Stimulated activated CD8-positive, alpha-beta memory T cell treated with anti-CD3 and anti-CD28 coated beads, Interleukin-7, amount 100 ng/mL, for 24 hours (primary cell): ENCODE measurements around the gene MRPL4.
"Not testable (repeated sequence)": the region's sequence is repeated elsewhere in the genome, so short reads cannot be mapped to it uniquely, and the experiment has no call there.

Source experiments
- DNase-seq: peaks from one replicate; pipeline ENCODE4 v3.0.0-alpha.2; 2020; ENCODE audit warnings: low read depth

Gene MRPL4

DNA sequence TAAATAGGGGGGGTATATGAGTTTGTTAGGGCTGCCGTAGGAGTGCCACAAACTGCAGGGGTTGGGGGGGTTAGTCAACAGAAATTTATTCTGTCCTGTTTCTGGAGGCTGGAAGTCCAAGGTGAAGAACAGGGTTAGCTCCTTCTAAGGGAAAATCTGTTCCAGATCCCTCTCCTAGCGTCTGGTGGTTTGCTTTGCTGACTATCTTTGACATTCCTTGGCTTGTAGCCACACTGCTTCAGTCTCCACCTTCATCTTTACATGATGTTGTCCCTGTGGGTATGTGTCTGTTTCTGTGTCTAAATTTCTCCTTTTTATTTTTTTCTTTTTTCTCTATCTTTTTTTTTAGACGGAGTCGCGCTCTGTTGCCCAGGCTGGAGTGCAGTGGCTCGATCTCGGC, 10.8 kb downstream of the MRPL4 start:
- no peak for DNase-seq

DNA sequence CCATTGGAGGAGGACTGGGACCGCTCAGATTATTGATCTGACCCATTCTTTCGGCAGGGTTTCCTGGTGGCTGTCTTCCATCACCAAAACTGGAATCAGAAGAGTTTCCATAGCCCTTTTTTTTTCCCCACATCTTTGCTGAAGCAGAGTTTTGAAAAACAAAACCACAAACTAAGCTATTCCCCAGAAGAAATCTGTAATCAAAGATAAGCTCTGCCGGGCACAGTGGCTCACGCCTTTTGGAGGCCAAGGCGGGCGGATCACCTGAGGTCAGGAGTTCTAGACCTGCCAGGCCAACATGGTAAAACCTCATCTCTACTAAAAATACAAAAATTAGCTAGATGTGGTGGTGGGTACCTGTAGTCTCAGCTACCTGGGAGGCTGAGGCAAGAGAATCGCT, 14.7 kb downstream of the MRPL4 start:
- DNase-seq, result no peak

DNA sequence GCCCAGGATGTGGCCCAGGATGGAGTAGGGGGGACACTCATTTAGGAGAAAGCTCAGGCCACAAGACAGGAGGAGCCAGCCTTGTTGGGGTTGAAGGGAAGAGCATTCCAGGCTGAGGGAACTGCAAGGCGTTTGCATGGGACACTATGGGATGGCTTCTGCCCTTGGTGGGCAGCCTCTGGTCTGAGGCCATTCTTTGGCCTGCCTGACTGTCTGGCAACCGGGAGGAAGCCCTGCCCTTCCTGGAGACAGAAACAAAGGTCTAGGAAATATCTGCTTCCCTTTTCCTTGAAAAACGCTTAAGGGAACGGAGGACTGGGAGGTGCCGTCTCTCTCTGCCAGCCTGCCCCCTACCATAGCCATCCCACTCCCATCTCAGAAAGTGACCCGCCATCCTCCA, 16.1 kb downstream of the MRPL4 start:
- no peak for DNase-seq

DNA sequence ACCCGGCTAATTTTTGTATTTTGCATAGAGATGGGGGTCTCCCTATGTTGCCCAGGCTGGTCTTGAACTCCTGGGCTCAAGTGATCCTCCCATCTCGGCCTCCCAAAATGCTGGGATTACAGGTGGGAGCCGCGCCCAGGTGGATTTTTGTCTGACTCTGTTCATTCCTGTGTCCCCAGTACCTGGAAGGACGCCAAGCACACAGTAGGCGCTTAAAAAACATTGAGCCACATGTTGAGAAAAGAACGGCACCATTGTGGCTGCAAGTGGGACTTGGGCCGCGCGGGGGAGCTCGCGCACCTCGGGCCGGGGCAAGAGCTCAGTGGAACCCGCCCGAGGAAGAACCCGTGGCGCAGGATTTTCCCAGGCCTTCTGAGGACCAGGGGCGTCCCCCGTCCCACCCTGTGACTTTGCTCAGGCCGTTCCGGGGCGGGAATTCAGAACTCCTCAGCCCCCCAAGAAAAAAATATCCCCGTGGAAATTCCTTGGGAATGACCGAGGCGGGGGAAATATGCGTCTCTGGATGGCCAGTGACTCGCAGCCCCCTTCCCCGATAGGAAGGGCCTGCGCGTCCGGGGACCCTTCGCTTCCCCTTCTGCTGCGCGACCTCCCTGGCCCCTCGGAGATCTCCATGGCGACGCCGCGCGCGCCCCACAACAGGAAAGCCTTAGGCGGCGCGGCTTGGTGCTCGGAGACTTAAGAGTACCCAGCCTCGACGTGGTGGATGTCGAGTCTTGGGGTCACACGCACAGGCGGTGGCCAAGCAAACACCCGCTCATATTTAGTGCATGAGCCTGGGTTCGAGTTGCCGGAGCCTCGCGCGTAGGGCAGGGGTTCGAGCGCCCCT, 17.5 kb downstream of the MRPL4 start:
- DNase-seq, result peak; percentile 81

DNA sequence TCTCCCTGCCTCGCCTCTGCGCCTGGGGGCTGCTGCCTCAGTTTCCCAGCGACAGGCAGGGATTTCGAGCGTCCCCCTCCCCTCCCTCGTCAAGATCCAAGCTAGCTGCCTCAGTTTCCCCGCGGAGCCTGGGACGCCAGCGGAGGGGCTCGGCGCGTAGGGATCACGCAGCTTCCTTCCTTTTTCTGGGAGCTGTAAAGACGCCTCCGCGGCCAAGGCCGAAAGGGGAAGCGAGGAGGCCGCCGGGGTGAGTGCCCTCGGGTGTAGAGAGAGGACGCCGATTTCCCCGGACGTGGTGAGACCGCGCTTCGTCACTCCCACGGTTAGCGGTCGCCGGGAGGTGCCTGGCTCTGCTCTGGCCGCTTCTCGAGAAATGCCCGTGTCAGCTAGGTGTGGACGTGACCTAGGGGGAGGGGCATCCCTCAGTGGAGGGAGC, 18.2 kb downstream of the MRPL4 start:
- peak; percentile 54 for DNase-seq

- DNase-seq, result peak; percentile 43
Observed at GRCh38 chr19:10270616-10271394, 18.8 kb downstream of the MRPL4 start, which contains the start of gene ICAM1. Gene ICAM1, plus strand, starts transcription at chr19:10271120. Its CDS starts 40 bp downstream, at chr19:10271160.

DNA sequence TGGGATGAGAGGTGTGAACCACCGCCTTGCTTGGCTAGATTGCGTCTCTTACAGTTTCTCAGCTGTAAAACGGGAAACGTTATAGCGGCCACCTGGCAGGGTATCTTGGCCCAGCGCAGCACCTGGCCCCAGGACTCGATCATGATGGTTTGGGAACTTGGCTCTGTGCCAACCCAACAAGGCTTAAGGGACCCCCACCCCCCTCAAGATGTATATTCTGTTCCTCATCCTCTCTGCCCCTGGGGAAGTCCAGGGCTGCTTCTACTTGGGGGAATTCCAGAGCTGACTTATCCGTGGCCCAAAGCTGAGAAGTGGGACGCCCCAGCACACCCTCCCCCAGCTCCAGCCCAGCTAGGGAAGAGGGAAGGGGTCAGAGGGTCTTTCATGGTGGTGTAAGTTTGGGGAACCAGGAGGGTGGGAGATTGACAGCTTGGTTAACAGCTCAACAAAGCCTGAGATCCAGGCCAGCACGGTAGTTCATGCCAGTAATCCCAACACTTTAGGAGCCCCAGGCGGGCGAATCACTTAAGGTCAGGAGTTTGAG, 19.6 kb downstream of the MRPL4 start:
- no peak for DNase-seq

DNA sequence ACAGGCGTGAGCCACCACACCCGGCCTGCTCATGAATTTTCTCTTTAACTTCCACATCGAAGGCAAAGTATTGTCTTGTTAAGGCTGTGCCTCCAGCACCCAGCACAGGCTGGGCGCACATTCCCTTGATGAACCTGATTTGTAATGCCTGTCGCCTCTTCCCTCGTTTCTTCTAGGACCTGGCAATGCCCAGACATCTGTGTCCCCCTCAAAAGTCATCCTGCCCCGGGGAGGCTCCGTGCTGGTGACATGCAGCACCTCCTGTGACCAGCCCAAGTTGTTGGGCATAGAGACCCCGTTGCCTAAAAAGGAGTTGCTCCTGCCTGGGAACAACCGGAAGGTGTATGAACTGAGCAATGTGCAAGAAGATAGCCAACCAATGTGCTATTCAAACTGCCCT, 22.6 kb downstream of the MRPL4 start:
- no peak for DNase-seq

DNA sequence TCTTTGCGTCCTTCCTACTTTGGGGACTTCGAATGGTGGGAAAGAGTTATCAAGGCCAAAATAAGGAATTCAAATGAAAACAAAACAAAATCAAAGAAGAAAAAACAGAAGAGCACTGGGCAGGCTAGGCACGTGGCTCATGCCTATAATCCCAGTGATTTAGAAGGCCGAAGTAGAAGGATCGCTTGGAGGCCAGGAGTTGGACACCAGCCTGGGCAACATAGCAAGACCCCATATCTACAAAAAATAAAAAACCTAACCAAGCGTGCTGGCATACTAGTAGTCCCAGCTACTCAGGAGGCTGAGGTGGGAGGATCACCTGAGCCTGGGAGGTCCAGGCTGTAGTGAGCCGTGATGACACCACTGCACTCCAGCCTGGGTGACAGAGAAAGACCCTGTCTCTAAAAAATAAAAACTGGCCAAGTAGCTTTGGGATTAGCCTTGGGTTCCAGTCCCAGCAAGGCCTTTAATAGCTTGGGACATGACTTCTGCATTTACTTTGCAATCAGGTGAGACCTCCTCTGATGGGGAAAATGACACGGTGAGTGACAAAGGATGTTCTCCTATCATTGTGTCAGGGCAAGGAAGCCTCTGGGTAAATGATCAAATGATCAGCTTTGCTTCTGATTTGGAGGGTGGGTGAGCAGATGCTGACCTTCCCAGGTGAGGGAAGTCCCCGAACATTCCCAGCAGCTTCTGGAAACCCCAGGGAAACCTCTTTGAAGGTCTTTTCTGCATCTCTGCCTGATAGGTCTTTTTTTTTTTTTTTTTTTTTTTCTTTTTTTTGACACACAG, 26.0 kb downstream of the MRPL4 start:
- no peak for DNase-seq

GRCh38 chr19:10278935-10279334, 26.9 kb downstream of the MRPL4 start:
- no peak for DNase-seq

DNA sequence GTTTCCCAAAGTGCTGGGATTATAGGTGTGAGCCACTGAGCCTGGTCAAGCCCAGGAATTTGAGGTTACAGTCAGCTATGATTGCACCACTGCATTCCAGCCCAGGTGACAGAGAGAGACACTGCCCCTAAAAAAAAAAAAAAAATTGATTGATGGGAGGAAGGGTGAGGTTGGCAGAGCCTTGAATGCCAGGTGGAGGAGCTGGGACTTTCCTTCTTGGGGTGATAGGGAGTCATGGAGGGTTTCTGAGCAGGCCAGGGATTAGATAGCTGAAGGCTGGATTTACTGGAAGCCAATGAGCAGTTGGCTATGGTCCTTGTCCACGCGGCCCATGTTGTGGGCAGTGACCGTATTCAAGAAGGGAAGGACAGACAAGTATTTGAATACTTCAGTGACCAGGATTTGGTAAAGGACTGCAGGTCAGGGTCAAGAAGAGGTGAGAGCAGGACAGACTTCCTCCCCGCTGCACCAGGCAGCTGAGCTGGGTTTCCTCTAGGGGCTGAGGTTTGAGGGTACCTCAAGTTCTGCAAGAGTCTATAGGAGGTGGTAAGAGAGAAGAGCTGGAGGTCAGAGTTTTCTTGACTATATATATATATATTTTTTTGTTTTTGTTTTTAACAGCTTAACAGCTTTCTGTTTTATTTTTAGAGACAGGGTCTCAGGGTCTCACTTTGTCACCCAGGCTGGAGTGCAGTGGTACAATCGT, 27.9 kb downstream of the MRPL4 start:
- no peak for DNase-seq

GRCh38 chr19:10282043-10282442, 30.0 kb downstream of the MRPL4 start:
- not testable (repeated sequence) for DNase-seq

DNA sequence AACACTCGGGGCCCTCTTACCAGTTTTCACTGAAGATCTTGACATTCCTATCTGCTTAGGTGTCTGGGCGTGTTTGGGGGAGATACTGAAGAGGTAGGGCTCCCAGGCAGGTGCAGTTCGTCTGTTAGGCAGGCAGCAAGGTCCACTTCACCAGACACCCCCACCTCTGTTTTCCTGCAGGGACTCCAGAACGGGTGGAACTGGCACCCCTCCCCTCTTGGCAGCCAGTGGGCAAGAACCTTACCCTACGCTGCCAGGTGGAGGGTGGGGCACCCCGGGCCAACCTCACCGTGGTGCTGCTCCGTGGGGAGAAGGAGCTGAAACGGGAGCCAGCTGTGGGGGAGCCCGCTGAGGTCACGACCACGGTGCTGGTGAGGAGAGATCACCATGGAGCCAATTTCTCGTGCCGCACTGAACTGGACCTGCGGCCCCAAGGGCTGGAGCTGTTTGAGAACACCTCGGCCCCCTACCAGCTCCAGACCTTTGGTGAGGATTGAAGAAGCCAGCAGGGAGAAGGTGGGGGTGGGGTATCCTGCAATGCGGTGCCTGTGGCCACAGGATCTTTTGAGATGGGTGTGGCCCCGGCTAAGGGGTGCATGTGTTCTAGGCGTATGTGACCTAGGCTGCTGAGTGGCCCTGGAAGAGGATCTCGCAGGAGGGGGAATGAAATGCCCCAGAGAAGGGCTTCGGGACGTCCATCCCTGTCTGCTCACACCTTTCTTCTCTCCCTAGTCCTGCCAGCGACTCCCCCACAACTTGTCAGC, 31.5 kb downstream of the MRPL4 start:
- no peak for DNase-seq

GRCh38 chr19:10284065-10284959, 32.3 kb downstream of the MRPL4 start:
- DNase-seq, result no peak

- no peak for DNase-seq
Observed at GRCh38 chr19:10284960-10285278, 32.9 kb downstream of the MRPL4 start.

- DNase-seq, result no peak
Observed at GRCh38 chr19:10285393-10285792, 33.4 kb downstream of the MRPL4 start.

GRCh38 chr19:10286803-10287737, 35.1 kb downstream of the MRPL4 start, which contains the start of gene ICAM4:
Gene ICAM4, plus strand, starts transcription at chr19:10286955. Its CDS starts 58 bp downstream, at chr19:10287013.
- DNase-seq, result no peak

DNA sequence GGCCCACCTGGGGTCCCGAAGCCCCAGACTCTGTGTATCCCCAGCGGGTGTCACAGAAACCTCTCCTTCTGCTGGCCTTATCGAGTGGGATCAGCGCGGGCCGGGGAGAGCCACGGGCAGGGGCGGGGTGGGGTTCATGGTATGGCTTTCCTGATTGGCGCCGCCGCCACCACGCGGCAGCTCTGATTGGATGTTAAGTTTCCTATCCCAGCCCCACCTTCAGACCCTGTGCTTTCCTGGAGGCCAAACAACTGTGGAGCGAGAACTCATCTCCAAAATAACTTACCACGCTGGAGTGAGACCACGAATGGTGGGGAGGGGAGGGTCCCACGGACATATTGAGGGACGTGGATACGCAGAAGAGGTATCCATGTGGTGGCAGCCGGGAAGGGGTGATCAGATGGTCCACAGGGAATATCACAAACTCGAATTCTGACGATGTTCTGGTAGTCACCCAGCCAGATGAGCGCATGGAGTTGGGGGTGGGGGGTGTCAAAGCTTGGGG, 36.7 kb downstream of the MRPL4 start:
- no peak for DNase-seq
